Fibroblast of peridontal ligament (primary cell): ENCODE measurements around the gene PPIB.

Experiments used
- DNase-seq: peaks from one replicate; pipeline ENCODE4 v3.0.0-alpha.2; 2010; ENCODE audit errors: extremely low read depth

Gene PPIB

GRCh38 chr15:64158363-64159134 lies 4.3 kb downstream of the PPIB start:
- no peak for DNase-seq

- no peak for DNase-seq
Measured at GRCh38 chr15:64157599-64158125, 5.2 kb downstream of the PPIB start.

- DNase-seq, result no peak
Measured at GRCh38 chr15:64156652-64157331, 6.0 kb downstream of the PPIB start.

GRCh38 chr15:64155802-64156651 lies 6.8 kb downstream of the PPIB start:
- no peak for DNase-seq

GRCh38 chr15:64153480-64154367 lies 9.1 kb downstream of the PPIB start:
- DNase-seq, result peak; percentile 75

GRCh38 chr15:64152507-64153387 lies 10.1 kb downstream of the PPIB start:
- DNase-seq, result no peak

GRCh38 chr15:64151727-64152506 lies 10.9 kb downstream of the PPIB start, which contains the start of gene SNX22:
Gene SNX22, plus strand, starts transcription at chr15:64151731. Its CDS starts 45 bp downstream, at chr15:64151776.
- no peak for DNase-seq

- no peak for DNase-seq
Measured at GRCh38 chr15:64149893-64150578, 12.8 kb downstream of the PPIB start.

- no peak for DNase-seq
Measured at GRCh38 chr15:64149424-64149823, 13.4 kb downstream of the PPIB start.

- DNase-seq, result no peak
Measured at GRCh38 chr15:64148581-64148980, 14.2 kb downstream of the PPIB start.

- no peak for DNase-seq
Measured at GRCh38 chr15:64148168-64148567, 14.7 kb downstream of the PPIB start.

- no peak for DNase-seq
Measured at GRCh38 chr15:64146885-64147681, 15.7 kb downstream of the PPIB start.

GRCh38 chr15:64146520-64146884 lies 16.3 kb downstream of the PPIB start:
- DNase-seq, result no peak

- DNase-seq, result no peak
Measured at GRCh38 chr15:64146041-64146440, 16.8 kb downstream of the PPIB start.

- no peak for DNase-seq
Measured at GRCh38 chr15:64144565-64145281, 18.1 kb downstream of the PPIB start.

- no peak for DNase-seq
Measured at GRCh38 chr15:64144192-64144564, 18.6 kb downstream of the PPIB start.

- no peak for DNase-seq
Measured at GRCh38 chr15:64143276-64143675, 19.5 kb downstream of the PPIB start.
